A673 (cell line): ENCODE measurements around the gene CCDC170. TPM values are rescaled to one million over a fixed set of nuclear protein-coding genes. Genes with fewer than 3 reads are reported as not detected.

Experiments used
- BruUV-seq: library from RNA; stranded (reverse); fragments of 400-500 nt; replicated peaks from 2 replicates; lab custom pipeline; 2021; lab: Mats Ljungman, UMichigan
- CTCF ChIA-PET: fragments of 300-600 bp; sonication (Branson Sonifier 250); formaldehyde crosslinking; loops from one replicate; lab custom pipeline; 2022; ENCODE audit warnings: antibody characterized with exemption; lab: Charles Lee
- POLR2A ChIA-PET: fragments of 300-600 bp; sonication (Branson Sonifier 250); formaldehyde crosslinking; loops from one replicate; lab custom pipeline; 2022; ENCODE audit warnings: antibody characterized with exemption; ENCODE audit not compliant: low non-redundant PET; lab: Charles Lee
- DNase-seq: peaks from one replicate; pipeline ENCODE4 v3.0.0-alpha.2; 2015; ENCODE audit warnings: low spot score
- H3K27ac ChIP-seq: fragments of 200-600 bp; sonication (generic); 2 replicates; pipeline ENCODE4 v1.5.1; 2016; ENCODE audit warnings: mixed run types, low read depth, mild to moderate bottlenecking, mixed read lengths, antibody characterized with exemption, low read length; ENCODE audit not compliant: poor library complexity, severe bottlenecking
- H3K27me3 ChIP-seq: fragments of 200-600 bp; sonication (generic); replicated peaks from 2 replicates; pipeline ENCODE4 v1.6.1; 2017; ENCODE audit warnings: mixed run types, low read depth, mild to moderate bottlenecking, mixed read lengths, antibody characterized with exemption, low read length; ENCODE audit not compliant: insufficient read depth, poor library complexity
- H3K36me3 ChIP-seq: fragments of 200-600 bp; sonication (generic); 2 replicates; pipeline ENCODE4 v1.6.1; 2016; ENCODE audit warnings: mixed run types, mild to moderate bottlenecking, mixed read lengths, antibody characterized with exemption, low read length; ENCODE audit not compliant: insufficient read depth, poor library complexity, severe bottlenecking
- H3K4me1 ChIP-seq: fragments of 200-600 bp; sonication (generic); 2 replicates; pipeline ENCODE4 v1.6.1; 2017; ENCODE audit warnings: mixed run types, mild to moderate bottlenecking, mixed read lengths, antibody characterized with exemption, low read length; ENCODE audit not compliant: insufficient read depth, poor library complexity, severe bottlenecking
- H3K4me3 ChIP-seq: fragments of 200-600 bp; sonication (generic); 2 replicates; pipeline ENCODE4 v1.5.1; 2016; ENCODE audit warnings: low read depth, mixed run types, mild to moderate bottlenecking, mixed read lengths, low read length; ENCODE audit not compliant: poor library complexity, severe bottlenecking
- H3K9me3 ChIP-seq: fragments of 200-600 bp; sonication (generic); 2 replicates; pipeline ENCODE4 v1.6.1; 2016; ENCODE audit warnings: mixed run types, low read depth, mild to moderate bottlenecking, mixed read lengths, antibody characterized with exemption, low read length; ENCODE audit not compliant: poor library complexity, severe bottlenecking
- EZH2 ChIP-seq: fragments of 200-600 bp; sonication (generic); IDR thresholded peaks from 2 replicates; pipeline ENCODE4 v1.6.1; 2017; ENCODE audit warnings: borderline replicate concordance, low read depth, mild to moderate bottlenecking, mixed read lengths, antibody characterized with exemption, low read length; ENCODE audit not compliant: poor library complexity, severe bottlenecking
- intact Hi-C: fragments of 100-400 bp; cut with micrococcal nuclease; formaldehyde crosslinking; loops from one replicate; pipeline ENCODE4 v1.10.0; 2022; ENCODE audit not compliant: unreplicated experiment
- total RNA-seq: library from RNA; stranded (reverse); gene quantifications from 2 replicates; pipeline ENCODE4 v1.2.3, GENCODE V29; 2021
- TF ChIP-seq, protein P1 (sequence below): fragments of 300-800, 200-600 bp; sonication (generic); conservative IDR thresholded peaks from 2 replicates; pipeline ENCODE4 v1.5.1; 2017; ENCODE audit warnings: low read depth, mild to moderate bottlenecking, antibody characterized with exemption, low read length, moderate library complexity, mixed read lengths

Gene CCDC170
- total RNA-seq, 1 experiment from 2014 or later, result 0.17 TPM

- Histone ChIP-seq H3K27me3 (peaks cover 8% of the 10 kb centered on the region), H3K9me3 (no peaks in the 10 kb centered on the region), H3K36me3 (no peaks in the 10 kb centered on the region), H3K4me1 (no peaks in the 10 kb centered on the region), H3K4me3 (no peak overlapping the region), H3K27ac (no peak overlapping the region)
- TF ChIP-seq, protein P1, sequence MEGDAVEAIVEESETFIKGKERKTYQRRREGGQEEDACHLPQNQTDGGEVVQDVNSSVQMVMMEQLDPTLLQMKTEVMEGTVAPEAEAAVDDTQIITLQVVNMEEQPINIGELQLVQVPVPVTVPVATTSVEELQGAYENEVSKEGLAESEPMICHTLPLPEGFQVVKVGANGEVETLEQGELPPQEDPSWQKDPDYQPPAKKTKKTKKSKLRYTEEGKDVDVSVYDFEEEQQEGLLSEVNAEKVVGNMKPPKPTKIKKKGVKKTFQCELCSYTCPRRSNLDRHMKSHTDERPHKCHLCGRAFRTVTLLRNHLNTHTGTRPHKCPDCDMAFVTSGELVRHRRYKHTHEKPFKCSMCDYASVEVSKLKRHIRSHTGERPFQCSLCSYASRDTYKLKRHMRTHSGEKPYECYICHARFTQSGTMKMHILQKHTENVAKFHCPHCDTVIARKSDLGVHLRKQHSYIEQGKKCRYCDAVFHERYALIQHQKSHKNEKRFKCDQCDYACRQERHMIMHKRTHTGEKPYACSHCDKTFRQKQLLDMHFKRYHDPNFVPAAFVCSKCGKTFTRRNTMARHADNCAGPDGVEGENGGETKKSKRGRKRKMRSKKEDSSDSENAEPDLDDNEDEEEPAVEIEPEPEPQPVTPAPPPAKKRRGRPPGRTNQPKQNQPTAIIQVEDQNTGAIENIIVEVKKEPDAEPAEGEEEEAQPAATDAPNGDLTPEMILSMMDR, result no peak
- TF ChIP-seq EZH2, result no peak
- DNase-seq, result no peak
- POLR2A ChIA-PET, result no interaction called here
- no TSS peak for BruUV-seq
- CTCF ChIA-PET, result no interaction called here
- intact Hi-C loops, result no loop called here
Measured at GRCh38 chr6:151666526-151666925, 172.7 kb downstream of the CCDC170 start.

GRCh38 chr6:151669208-151669560 is 175.4 kb downstream of the CCDC170 start:
- no peaks in the 10 kb centered on the region for H3K4me1 ChIP-seq
- no peaks in the 10 kb centered on the region for H3K36me3 ChIP-seq
- no TSS peak for BruUV-seq
- ChIA-PET CTCF (no interaction called here), POLR2A (no interaction called here)
- H3K27ac ChIP-seq, result no peak overlapping the region
- intact Hi-C loops, result no loop called here
- peaks cover 5% of the 10 kb centered on the region for H3K27me3 ChIP-seq
- TF ChIP-seq, protein P1, result no peak
- no peak for TF ChIP-seq EZH2
- no peaks in the 10 kb centered on the region for H3K9me3 ChIP-seq
- no peak for DNase-seq
- no peak overlapping the region for H3K4me3 ChIP-seq

- peaks cover 2% of the 10 kb centered on the region for H3K27me3 ChIP-seq
- no peak for DNase-seq
- POLR2A ChIA-PET, result no interaction called here
- H3K4me3 ChIP-seq, result no peak overlapping the region
- CTCF ChIA-PET, result no interaction called here
- no TSS peak for BruUV-seq
- H3K9me3 ChIP-seq, result no peaks in the 10 kb centered on the region
- TF ChIP-seq EZH2, result no peak
- TF ChIP-seq, protein P1, result no peak
- no peaks in the 10 kb centered on the region for H3K36me3 ChIP-seq
- no peak overlapping the region for H3K27ac ChIP-seq
- H3K4me1 ChIP-seq, result no peaks in the 10 kb centered on the region
- intact Hi-C loops, result loop anchor here (10.0 kb wide), 1 partner anchor 455 kb away; no protein-coding TSS in a partner anchor
Measured at GRCh38 chr6:151670116-151670515, 176.3 kb downstream of the CCDC170 start.

Other genes starting within 250 kb of the CCDC170 start
- gene ZBTB2, start 102.5 kb upstream of the CCDC170 start, total RNA-seq, result 19.7 and 24.0 TPM in 2 replicates
- gene RMND1, start 41.9 kb upstream of the CCDC170 start, total RNA-seq, result 25.6 and 26.8 TPM in 2 replicates